GM21717 (cell line): Measurements from ENCODE around the gene ADGRL4.
"Not testable (repeated sequence)": the region's sequence is repeated elsewhere in the genome, so short reads cannot be mapped to it uniquely, and the experiment has no call there.

Experiments used
- ATAC-seq: cut with Tn5 transposase; IDR thresholded peaks from one replicate; pipeline ENCODE4 v1.9.1; 2021; ENCODE audit warnings: mild to moderate bottlenecking, moderate library complexity; ENCODE audit not compliant: unreplicated experiment

Gene ADGRL4

GRCh38 chr1:79006564-79006963 lies at the start of gene ADGRL4:
ADGRL4 (minus strand) TSS chr1:79006730; CDS start chr1:79006654, 76 bp downstream.
- ATAC-seq = no peak

DNA sequence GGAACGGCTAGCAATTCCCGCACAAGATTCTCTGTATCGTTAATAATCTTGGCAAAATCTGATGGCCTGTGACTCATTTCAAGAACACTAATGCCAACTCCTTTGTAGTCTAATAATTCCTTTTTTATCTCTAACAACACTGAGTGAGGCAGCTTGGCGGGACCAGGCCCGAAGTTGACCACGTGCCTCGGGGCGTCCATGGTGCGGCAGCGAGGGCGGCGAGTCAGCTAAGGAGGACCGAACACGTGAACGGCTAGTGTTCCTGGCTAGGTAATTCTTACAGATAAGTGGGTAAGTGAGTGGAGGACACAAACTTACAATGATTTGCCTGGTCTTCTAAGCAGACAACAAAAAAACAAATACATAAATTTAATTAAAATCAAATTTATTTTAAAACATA lies 49.3 kb upstream of the ADGRL4 start:
- no peak for ATAC-seq

GRCh38 chr1:79052829-79053449 lies 46.4 kb upstream of the ADGRL4 start:
- peak; percentile 98 for ATAC-seq

DNA sequence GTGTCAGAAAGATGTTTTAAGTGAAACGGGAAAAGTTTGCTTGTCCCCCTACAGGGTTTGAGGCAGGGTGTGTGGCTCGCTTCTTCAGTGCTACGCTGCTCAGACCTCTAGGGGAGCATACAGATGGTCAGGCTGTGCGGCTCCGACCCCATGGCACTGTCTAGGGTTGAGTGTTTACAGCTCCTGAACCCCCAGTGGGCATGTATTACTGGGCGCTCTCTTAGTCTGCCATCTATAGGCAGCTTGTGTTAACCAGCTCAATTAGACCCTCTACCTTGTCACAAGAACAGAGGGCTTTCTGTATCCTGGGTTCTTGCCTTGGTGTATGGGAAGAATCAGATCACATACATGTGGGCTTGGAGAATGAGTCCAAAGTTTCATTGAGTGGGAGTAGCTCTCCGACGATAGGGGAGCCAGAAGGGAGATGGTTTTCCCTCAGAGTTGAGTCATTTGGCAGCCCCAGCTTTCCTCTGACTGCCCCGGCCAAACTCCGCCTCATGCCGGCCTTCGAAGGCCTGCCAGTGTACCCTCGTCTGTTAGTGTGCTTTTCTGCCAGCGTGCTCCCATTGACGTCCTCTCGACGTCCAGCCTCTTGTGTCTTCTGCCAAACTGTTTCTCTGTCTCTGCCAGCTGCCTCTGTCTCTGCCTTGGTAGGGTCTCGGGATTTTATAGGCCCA lies 38.6 kb upstream of the ADGRL4 start:
- no peak for ATAC-seq

GRCh38 chr1:79043506-79043905 lies 37.0 kb upstream of the ADGRL4 start:
- ATAC-seq = no peak

DNA sequence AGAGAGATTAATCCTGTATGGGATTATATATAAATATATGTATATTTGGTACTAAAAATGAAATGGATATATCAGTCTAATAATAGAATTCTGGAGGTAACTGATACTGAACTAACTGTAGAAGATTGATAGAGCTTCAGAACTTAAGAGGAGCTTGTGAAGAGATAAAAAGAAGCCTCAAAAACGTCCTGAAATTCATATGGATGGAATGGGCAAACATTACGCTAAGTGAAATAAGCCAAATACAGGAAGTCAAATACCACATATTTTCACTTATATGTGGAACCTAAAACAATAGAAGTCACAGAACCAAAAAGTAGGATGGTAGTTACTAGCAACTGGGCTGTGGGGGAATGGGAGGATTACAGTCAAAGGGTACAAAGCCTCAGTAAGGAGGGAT lies 36.0 kb upstream of the ADGRL4 start:
- no peak for ATAC-seq

GRCh38 chr1:79042117-79042516 lies 35.6 kb upstream of the ADGRL4 start:
- peak; percentile 52 for ATAC-seq

DNA sequence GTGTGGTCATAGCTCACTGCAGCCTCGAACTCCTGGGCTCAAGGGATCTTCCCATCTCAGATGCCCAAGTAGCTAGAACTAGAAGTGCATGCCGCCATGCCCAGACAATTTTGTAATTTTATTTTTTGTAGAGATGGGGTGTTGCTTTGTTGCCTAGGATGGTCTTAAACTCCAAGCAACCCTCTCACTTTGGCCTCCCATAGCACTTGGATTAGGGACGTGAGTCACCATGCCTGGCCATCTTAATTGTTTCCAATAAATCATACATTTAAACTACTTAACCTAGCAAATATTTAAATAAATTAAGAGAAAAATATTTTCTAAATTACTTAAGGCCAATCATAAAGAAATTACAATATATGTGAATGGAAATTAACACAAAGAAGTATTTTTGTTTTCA lies 35.1 kb upstream of the ADGRL4 start:
- ATAC-seq = no peak

- peak; percentile 93 for ATAC-seq
Observed at GRCh38 chr1:79040424-79041082, 34.0 kb upstream of the ADGRL4 start.

- no peak for ATAC-seq
Observed at GRCh38 chr1:79037085-79037484, 30.6 kb upstream of the ADGRL4 start.

DNA sequence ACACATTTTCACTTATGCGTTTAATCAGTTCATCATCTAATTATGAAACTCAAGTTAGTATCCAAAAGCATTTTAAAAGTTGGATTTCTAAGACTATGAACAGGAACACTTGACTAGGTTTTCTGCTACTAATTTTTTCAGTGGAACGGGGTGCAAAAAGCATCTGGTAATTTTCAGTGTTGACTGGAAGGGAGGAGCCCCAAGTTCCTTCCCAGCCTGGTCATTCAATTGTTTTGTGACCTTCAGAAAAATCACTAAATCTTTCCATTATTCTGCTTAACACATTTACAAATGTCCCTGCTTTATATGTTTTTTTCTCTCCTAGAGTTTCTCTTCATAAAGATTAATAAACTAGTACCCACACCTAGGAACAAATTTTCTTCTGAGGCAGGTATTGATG lies 6.0 kb upstream of the ADGRL4 start:
- ATAC-seq = no peak

DNA sequence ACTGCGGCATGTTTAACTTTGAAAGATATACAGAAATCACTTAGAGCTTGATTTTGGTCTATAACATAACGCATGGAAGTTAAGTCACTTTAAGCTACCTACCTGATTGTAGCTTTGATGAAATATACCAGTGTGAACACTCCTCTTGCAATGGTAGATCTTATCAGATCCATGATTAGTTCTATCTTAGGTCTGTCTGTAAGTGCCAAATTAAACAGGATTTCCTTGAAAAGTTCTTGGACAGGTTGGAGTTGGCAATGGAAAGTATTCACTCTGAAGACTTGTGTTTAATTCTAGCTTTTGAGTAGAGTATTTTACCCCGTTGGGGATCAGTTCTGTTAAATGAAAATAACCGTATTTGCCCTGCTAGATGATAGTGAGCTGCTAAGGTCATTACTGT lies 4.1 kb upstream of the ADGRL4 start:
- ATAC-seq = no peak

- no peak for ATAC-seq
Observed at GRCh38 chr1:79005945-79006344, 585 bp downstream of the ADGRL4 start.

DNA sequence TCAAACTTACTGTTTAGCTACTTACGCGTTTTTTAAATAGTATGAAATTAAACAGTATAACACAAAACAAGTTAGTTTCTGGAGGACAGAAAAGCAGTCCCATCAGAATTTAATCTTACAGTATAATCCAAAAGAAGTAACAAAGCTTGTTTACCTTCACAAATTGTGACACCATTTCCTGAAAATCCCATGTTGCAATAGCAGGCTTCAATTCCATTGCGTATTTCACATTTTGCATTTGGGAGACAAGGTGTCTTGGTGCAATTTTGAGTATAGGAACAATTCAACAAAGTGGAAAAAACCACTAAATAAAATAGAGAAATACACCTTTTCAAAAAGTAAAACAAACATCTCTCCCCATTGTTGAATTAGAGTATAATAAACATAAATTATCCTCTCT lies 1.6 kb downstream of the ADGRL4 start:
- no peak for ATAC-seq

GRCh38 chr1:78996791-78997190 lies 9.7 kb downstream of the ADGRL4 start:
- no peak for ATAC-seq

- ATAC-seq = no peak
Observed at GRCh38 chr1:78987042-78987441, 19.5 kb downstream of the ADGRL4 start.

DNA sequence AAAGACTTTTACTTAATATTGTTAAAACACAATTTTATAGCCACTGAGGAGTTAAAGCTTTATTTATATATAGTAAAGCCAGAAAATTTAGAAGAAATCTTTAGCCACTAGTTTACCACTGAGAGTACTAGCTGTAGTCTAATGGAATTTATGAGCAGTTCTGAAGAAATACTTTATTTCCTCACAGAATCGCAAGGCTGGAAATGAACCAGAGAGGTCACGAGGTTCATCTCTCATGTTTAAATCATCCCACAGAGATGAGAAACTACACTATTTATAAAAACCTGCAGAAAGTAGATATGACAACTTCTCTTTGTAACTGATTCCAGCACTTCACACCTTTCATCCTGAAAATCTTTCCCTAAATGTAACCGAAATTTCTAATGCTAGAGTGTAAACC lies 26.0 kb downstream of the ADGRL4 start:
- no peak for ATAC-seq

GRCh38 chr1:78972723-78973122 lies 33.8 kb downstream of the ADGRL4 start:
- no peak for ATAC-seq

GRCh38 chr1:78967091-78967490 lies 39.4 kb downstream of the ADGRL4 start:
- not testable (repeated sequence) for ATAC-seq

DNA sequence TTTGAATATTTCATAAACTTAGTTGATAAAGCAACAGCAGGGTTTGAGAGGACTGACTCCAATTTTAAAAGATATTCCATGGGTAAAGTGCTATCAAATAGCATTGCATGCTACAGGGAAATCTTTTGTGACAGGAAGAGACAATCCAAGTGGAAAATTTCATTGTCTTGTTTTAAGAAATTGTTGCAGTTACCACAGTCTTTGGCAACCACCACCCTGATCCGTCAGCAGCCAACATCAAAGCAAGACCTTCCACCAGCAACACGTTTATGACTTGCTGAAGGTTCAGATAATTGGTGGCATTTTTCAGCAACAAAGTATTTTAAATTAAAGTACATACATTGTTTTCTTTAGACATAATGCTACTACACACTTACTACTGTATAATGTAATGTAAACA lies 47.8 kb downstream of the ADGRL4 start:
- no peak for ATAC-seq

GRCh38 chr1:78950826-78951225 lies 55.7 kb downstream of the ADGRL4 start:
- no peak for ATAC-seq

- no peak for ATAC-seq
Observed at GRCh38 chr1:78949227-78949626, 57.3 kb downstream of the ADGRL4 start.
